ENCODE data around the gene ATP2C1. TPM values are rescaled to one million over a fixed set of nuclear protein-coding genes. Genes with fewer than 3 reads are reported as not detected.

ATP2C1 gene
- total and polyA plus RNA-seq, 2 of the 13 experiments (the other 11 are each of a cell fraction or from before 2014, with no cell fraction given), result 32.4 to 37.6 TPM

- peak; percentile 38; the same call in 1 of the 2 replicates for TF ChIP-seq MED1 (CRISPR knock-in tag; IDR thresholded peaks at IDR 0.05)
- TF ChIP-seq ZIK1 (CRISPR knock-in tag; IDR thresholded peaks at IDR 0.05; ENCODE audit: borderline replicate concordance, low read depth), result no peak; the same call in 1 of the 2 replicates
- TF ChIP-seq KMT2B (CRISPR knock-in tag; IDR thresholded peaks at IDR 0.05), result peak; percentile 86
- 0 out of 2 replicates have a peak, but pooled peaks have one; percentile 39 for TF ChIP-seq ZNF557 (CRISPR knock-in tag; IDR thresholded peaks at IDR 0.05)
- TF ChIP-seq XBP1 (CRISPR knock-in tag; IDR thresholded peaks at IDR 0.05), result no peak
- no peak for TF ChIP-seq HNF4G (IDR thresholded peaks at IDR 0.05; ENCODE audit: borderline replicate concordance, low read depth, low read length)
- TF ChIP-seq HNF4G (CRISPR knock-in tag; IDR thresholded peaks at IDR 0.05; ENCODE audit: borderline replicate concordance, low read depth), result peak; percentile 50; the same call in 1 of the 2 replicates
- TF ChIP-seq HNRNPL (IDR thresholded peaks at IDR 0.05; ENCODE audit: low read depth, low read length), result 0 out of 2 replicates have a peak, but pooled peaks have one; percentile 50
- TF ChIP-seq, protein P1, sequence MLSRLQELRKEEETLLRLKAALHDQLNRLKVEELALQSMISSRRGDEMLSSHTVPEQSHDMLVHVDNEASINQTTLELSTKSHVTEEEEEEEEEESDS (CRISPR knock-in tag; IDR thresholded peaks at IDR 0.05; ENCODE audit: borderline replicate concordance), result no peak
- 0 out of 2 replicates have a peak, but pooled peaks have one; percentile 11 for TF ChIP-seq ZNF142 (CRISPR knock-in tag; IDR thresholded peaks at IDR 0.05)
- no peak for TF ChIP-seq HMG20A (CRISPR knock-in tag; IDR thresholded peaks at IDR 0.05; ENCODE audit: borderline replicate concordance)
- TF ChIP-seq ZC3H4 (CRISPR knock-in tag; IDR thresholded peaks at IDR 0.05; ENCODE audit: borderline replicate concordance), result no peak
- TF ChIP-seq NCOA1 (CRISPR knock-in tag; IDR thresholded peaks at IDR 0.05), result 0 out of 2 replicates have a peak, but pooled peaks have one; percentile 27
- peak; percentile 75; the same call in 1 of the 2 replicates for TF ChIP-seq ZNF563 (CRISPR knock-in tag; IDR thresholded peaks at IDR 0.05)
- no peak for TF ChIP-seq KDM5A (IDR thresholded peaks at IDR 0.05; ENCODE audit: borderline replicate concordance, low read length)
- peak; percentile 68 for TF ChIP-seq ZNF891 (CRISPR knock-in tag; IDR thresholded peaks at IDR 0.05)
- TF ChIP-seq, protein P2, sequence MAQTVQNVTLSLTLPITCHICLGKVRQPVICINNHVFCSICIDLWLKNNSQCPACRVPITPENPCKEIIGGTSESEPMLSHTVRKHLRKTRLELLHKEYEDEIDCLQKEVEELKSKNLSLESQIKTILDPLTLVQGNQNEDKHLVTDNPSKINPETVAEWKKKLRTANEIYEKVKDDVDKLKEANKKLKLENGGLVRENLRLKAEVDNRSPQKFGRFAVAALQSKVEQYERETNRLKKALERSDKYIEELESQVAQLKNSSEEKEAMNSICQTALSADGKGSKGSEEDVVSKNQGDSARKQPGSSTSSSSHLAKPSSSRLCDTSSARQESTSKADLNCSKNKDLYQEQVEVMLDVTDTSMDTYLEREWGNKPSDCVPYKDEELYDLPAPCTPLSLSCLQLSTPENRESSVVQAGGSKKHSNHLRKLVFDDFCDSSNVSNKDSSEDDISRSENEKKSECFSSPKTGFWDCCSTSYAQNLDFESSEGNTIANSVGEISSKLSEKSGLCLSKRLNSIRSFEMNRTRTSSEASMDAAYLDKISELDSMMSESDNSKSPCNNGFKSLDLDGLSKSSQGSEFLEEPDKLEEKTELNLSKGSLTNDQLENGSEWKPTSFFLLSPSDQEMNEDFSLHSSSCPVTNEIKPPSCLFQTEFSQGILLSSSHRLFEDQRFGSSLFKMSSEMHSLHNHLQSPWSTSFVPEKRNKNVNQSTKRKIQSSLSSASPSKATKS (CRISPR knock-in tag; IDR thresholded peaks at IDR 0.05), result no peak
- no peak for TF ChIP-seq ZNF7 (CRISPR knock-in tag; IDR thresholded peaks at IDR 0.05)
- no peak for TF ChIP-seq ZFP36 (IDR thresholded peaks at IDR 0.05; ENCODE audit: borderline replicate concordance, low read depth, low read length, partially characterized antibody)
- peak; percentile 47 for TF ChIP-seq ZNF605 (CRISPR knock-in tag; IDR thresholded peaks at IDR 0.05)
Measured at GRCh38 chr3:131026321-131027151, 132.7 kb downstream of the ATP2C1 start, which contains the start of the genes ASTE1 and NEK11 (continued).

Measured in HepG2 (cell line).